ENCODE measurements around the gene OBSCN. TPM values are rescaled to one million over a fixed set of nuclear protein-coding genes. Genes with fewer than 3 reads are reported as not detected.

The OBSCN gene
- total RNA-seq, 2 donors from 2014 or later: 194 to 201 TPM

DNA sequence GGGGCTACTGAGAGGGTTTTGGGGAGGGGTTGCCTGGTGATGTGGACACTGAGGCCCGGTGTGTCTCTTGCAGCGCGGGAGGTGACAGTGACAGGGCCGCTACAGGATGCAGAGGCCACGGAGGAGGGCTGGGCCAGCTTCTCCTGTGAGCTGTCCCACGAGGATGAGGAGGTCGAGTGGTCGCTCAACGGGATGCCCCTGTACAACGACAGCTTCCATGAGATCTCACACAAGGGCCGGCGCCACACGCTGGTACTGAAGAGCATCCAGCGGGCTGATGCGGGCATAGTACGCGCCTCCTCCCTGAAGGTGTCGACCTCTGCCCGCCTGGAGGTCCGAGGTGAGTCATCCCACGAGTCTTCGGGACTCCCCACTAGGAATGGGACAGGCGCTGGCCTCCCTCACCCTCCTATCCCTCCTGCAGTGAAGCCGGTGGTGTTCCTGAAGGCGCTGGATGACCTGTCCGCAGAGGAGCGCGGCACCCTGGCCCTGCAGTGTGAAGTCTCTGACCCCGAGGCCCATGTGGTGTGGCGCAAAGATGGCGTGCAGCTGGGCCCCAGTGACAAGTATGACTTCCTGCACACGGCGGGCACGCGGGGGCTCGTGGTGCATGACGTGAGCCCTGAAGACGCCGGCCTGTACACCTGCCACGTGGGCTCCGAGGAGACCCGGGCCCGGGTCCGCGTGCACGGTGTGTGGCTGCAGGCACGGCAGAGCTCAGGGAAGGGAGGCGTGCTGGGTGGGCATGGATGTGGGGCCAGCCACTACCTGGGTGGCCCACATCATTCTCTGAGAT lies 72.5 kb downstream of the OBSCN start:
- intact Hi-C loops (cut with DNase I): no loop called here
- ATAC-seq: no peak
- DNase-seq: peak; percentile 14

DNA sequence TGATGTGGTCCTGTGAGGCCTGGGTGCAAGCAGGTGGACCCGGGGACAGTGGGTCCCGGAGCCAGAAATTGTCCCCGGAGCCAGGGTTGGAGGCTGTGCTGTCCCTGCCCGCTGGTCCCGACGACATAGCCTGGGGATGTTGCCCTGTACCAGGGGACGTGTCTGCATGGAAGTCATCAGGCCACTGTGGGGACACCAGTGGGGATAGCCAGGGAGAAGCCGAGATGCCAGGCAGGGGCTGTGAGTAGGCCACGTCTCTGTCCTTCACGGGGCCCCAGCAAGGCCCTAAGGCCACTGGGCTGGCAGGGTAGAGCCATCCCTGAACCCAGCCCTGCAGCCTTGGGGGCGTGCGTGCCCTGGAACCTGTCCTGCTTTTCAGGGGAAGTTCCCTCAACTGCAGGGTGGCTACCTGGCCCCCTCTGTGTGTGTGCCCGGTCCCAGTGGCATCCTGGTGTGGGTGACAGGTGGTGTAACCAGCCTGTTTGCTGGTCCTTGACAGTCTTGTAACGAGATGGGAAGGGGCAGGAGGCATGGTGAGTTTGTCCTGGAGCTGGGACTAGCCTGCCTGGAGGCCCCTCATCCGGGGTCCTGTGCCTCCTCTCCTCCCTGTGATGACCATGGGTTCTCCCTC lies 73.2 kb downstream of the OBSCN start:
- DNase-seq (peak; percentile 23), ATAC-seq (no peak)
- intact Hi-C loops (cut with DNase I): no loop called here

DNA sequence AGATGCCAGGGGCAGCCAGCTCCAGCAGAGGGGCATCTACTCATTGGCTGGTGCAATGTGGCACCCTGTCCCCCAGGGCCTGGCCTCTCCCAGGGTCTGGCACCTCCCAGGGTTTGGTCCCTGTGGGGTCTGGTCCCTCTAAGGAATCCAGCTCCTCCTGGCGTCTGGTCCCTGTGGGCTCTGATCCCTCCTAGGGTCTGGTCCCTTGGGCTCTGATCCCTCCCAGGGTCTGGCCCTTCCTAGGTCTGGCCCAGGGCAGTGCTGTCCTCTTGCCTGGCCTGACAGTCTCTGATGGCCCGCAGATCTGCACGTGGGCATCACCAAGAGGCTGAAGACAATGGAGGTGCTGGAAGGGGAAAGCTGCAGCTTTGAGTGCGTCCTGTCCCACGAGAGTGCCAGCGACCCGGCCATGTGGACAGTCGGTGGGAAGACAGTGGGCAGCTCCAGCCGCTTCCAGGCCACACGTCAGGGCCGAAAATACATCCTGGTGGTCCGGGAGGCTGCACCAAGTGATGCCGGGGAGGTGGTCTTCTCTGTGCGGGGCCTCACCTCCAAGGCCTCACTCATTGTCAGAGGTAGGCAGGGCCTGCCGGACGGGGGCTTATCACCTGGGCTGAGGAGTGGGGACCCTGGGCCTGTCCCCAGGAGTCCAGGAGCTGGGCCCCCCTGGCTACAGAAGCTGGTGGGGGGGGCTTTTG lies 73.9 kb downstream of the OBSCN start:
- ATAC-seq (no peak), DNase-seq (peak; percentile 18)
- intact Hi-C loops (cut with DNase I): no loop called here

DNA sequence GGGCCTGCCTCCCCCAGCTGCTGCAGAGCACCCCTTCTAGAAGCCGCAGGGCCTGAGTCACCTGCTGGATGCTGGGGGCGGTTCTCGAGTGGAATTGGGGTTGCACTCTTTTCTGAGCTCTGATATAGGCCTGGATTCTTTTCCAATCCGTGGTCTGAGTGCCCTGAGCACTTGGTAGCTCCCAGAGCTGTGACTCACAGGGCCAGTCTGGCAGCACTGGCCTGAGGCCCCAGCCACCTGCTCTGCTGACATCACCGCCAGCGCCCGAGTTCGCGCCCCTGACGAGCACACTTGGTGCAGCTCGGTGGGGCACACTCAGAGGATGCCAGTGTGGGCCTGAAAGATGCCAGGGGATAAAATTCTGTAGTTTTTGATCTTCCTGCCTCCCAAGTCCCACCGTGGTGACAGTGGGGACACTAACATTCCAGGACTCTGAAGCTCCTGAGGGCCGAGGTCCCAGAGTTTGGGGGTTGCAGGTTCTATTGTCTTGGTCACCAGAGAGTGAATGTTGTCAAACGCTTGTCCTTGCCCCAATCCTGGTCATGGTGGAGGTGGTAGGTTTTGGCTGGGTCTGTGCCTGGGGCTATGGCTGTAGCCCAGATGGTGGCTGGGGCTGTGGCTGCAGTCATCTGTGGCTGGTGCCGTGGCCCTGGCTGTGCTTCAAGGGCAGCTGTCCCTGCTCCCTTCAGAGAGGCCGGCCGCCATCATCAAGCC lies 74.6 kb downstream of the OBSCN start:
- ATAC-seq (peak in 1 of 2 donors; percentile 68), DNase-seq (peak; percentile 40)
- intact Hi-C loops (cut with DNase I): no loop called here

DNA sequence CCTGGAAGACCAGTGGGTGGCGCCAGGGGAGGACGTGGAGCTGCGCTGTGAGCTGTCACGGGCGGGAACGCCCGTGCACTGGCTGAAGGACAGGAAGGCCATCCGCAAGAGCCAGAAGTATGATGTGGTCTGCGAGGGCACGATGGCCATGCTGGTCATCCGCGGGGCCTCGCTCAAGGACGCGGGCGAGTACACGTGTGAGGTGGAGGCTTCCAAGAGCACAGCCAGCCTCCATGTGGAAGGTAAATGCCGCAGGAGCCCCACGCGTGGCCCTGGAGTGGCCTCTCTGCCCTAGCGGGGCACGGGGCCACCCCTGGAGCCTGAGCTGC lies 75.2 kb downstream of the OBSCN start:
- DNase-seq (peak; percentile 24), ATAC-seq (no peak)
- intact Hi-C loops (cut with DNase I): no loop called here

DNA sequence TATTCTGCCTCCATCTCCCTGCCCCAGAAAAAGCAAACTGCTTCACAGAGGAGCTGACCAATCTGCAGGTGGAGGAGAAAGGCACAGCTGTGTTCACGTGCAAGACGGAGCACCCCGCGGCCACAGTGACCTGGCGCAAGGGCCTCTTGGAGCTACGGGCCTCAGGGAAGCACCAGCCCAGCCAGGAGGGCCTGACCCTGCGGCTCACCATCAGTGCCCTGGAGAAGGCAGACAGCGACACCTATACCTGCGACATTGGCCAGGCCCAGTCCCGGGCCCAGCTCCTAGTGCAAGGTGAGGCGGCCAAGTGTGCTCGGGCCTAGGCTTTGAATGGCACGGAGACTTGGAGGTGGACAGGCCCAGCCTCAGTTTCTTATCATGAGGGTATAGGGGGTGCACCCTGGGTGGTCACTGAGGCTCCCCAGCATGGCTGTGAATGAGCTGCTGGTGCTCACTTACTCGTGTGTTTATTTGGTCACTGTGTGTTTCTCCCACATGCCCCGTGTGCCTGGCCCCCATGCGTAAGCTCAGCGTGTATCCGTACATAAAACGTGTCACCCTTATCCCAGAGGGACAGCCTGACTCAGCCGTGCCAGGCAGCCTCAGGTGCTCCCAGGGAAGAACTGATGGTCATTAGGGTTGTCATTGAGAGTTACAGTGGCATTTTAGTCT lies 75.8 kb downstream of the OBSCN start:
- ATAC-seq: no peak
- DNase-seq: peak; percentile 9
- intact Hi-C loops (cut with DNase I): no loop called here

DNA sequence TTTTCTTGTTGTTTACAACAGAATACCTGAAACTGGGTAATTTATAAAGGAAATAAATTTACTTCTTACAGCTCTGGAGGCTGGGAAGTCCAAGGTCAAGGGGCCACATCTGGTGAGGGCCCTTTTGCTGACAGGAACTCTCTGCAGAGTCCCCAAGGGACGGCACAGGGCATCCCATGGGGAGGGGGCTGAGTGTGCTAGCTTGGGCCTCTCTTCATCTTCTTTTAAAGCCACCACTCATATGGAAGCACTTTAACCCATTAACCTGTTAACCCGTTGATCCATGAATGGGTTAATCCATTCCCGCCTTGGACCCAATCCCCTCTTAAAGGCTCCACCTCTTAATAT lies 76.3 kb downstream of the OBSCN start:
- intact Hi-C loops (cut with DNase I): no loop called here
- DNase-seq: no peak
- ATAC-seq: no peak

DNA sequence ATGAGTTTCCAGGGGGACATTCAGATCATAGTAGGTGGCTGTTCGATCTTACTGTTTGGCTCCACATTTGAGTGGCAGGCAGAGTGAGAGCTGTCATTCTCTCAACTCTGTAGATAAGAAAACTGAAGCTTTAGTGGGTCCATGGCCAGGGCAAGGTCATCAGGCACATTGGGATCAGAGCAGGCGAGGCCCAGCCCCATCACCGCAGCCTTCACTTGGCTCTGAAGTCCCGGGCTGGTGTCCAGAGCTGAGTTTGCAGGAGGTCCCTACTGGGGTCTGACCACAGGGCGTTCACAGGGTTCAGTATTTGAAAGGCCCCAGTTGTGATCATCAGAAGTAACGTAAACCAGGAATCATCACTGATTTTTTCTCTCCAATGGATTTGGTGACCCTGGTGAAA lies 76.7 kb downstream of the OBSCN start:
- intact Hi-C loops (cut with DNase I): no loop called here
- ATAC-seq (no peak), DNase-seq (peak; percentile 12)

DNA sequence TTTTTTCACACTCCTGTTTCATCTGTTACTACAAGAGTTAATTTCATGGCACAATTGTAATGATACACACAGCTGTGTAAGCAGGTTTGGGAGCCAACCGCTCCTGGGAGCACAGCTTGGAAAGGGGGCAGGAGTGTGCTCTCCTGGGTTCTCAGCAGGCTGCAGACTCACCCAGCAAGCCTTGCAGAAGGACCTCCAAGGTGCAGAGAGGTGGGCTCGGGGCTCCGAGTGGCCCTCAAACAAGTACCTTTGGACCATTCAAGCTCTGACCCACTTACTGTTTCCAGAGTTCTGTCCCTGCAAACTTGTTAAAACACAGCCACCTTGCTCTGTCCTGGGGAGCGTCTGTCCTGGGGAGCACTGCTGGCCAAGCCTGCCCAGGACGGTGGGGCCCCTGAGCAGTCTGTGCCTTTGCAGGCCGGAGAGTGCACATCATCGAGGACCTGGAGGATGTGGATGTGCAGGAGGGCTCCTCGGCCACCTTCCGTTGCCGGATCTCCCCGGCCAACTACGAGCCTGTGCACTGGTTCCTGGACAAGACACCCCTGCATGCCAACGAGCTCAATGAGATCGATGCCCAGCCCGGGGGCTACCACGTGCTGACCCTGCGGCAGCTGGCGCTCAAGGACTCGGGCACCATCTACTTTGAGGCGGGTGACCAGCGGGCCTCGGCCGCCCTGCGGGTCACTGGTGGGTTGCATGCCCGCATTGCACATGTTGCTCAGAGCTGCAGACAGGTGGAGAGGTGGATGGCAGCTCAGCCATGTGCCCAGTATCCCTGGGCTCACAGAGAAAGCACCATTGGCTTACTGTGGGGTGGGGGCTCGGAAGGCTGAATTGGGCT lies 78.0 kb downstream of the OBSCN start:
- ATAC-seq: no peak
- intact Hi-C loops (cut with DNase I): no loop called here
- DNase-seq: no peak

DNA sequence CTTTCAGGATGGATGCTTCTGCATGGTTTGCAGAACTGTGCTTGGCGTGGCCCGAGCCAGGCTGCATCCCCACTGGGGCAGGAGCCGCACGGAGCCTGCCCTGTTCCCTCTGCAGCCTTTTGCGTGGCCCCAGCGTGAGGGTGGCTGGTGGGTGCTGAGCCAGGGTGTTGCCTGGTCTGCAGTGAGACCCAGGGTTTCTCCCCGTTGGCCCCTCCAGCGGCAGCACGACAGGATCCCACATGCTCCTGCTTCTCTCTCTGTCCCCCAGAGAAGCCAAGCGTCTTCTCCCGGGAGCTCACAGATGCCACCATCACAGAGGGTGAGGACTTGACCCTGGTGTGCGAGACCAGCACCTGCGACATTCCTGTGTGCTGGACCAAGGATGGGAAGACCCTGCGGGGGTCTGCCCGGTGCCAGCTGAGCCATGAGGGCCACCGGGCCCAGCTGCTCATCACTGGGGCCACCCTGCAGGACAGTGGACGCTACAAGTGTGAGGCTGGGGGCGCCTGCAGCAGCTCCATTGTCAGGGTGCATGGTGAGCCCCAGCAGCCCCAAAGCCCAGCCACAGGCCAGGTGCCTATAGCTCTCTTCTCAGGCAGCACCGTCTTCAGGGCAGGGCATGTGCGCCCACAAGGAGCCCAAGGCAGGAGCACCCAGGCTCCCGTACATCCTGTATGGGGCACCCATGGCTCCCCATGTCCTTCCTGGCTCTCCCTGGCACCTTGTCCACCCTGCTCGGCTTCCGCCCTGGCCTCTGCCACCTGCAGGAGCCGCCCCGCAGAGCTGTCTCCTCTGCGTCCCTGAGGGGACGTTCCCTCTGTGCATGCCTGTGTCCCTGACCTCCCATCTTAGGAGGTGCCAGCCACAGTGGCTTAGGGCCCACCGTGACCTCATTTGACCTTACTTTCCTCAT lies 78.9 kb downstream of the OBSCN start:
- intact Hi-C loops (cut with DNase I): no loop called here
- DNase-seq (peak; percentile 8), ATAC-seq (no peak)

DNA sequence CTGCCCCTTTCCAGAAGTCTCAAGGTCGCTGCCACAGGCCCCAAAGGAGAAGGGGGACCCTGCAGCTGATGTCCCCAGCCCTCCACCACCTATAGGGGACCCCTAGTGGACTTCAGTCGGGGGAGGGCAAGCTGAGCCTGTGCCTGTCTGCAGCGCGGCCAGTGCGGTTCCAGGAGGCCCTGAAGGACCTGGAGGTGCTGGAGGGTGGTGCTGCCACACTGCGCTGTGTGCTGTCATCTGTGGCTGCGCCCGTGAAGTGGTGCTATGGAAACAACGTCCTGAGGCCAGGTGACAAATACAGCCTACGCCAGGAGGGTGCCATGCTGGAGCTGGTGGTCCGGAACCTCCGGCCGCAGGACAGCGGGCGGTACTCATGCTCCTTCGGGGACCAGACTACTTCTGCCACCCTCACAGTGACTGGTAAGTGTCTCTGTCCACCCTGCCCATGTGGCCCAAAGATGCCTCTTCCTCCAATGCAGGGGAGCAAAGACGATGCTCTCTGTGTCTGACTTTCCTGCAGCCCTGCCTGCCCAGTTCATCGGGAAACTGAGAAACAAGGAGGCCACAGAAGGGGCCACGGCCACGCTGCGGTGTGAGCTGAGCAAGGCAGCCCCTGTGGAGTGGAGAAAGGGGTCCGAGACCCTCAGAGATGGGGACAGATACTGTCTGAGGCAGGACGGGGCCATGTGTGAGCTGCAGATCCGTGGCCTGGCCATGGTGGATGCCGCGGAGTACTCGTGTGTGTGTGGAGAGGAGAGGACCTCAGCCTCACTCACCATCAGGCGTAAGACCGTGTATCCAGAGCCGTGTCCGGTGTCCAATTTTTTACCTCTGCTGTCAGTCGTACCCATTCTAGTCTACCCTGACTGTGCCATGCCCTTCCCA lies 79.9 kb downstream of the OBSCN start:
- DNase-seq (peak; percentile 12), ATAC-seq (no peak)
- intact Hi-C loops (cut with DNase I): no loop called here

DNA sequence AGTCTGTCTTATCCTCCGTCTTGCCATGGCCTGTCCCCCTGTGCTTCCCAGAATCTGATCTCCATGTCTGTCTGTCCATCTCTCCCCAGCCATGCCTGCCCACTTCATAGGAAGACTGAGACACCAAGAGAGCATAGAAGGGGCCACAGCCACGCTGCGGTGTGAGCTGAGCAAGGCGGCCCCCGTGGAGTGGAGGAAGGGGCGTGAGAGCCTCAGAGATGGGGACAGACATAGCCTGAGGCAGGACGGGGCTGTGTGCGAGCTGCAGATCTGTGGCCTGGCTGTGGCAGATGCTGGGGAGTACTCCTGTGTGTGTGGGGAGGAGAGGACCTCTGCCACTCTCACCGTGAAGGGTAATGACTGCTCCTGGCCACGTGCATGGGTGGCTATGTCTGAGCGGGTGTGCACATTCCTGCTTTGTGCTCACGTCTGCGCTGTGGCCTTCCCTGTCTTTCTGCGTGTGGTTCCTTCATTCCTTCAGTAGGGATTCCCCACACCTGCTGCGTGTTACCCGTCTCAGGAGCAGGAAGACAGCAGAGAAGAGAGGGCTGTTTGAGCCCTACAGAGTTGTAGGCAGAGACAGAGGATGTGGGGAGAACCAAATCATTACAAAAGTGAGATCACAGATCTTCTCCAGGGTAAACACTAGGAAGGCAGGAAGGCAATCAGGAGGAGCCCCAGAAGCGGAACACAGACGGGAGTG lies 80.8 kb downstream of the OBSCN start:
- no peak for ATAC-seq

DNA sequence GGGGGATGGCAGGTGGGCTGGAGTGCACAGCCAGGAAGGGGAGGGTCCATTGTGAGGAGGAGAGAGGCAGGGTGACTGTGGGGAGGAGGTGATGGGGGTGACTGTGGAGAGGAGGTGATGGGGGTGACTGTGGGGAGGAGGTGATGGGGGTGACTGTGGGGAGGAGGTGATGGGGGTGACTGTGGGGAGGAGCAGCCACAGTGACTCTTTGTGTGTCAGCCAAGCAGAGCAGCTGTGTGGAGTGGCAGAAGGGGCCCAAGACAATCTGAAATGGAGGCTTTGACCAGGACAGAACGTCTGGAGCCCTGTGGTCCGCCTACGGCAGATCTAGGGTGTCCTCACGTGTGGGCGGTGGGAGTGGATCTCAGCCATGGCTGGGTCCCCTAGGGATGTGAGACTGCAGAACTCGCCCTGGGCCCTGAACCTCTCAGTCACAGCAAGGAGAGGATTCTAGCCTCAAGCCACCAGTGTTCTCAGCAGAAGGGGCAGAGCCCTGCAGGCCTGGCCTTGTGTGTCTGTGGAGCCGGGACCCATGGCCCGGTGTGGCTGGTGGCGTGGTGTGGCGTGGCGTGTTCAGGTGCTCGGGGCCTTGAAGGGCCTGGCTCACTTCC lies 81.5 kb downstream of the OBSCN start:
- DNase-seq (peak; percentile 17), ATAC-seq (no peak)
- intact Hi-C loops (cut with DNase I): no loop called here

More for the DNA sequence above, 80.8 kb downstream of the OBSCN start:
- intact Hi-C loops (cut with DNase I): no loop called here
- DNase-seq: peak; percentile 3

DNA sequence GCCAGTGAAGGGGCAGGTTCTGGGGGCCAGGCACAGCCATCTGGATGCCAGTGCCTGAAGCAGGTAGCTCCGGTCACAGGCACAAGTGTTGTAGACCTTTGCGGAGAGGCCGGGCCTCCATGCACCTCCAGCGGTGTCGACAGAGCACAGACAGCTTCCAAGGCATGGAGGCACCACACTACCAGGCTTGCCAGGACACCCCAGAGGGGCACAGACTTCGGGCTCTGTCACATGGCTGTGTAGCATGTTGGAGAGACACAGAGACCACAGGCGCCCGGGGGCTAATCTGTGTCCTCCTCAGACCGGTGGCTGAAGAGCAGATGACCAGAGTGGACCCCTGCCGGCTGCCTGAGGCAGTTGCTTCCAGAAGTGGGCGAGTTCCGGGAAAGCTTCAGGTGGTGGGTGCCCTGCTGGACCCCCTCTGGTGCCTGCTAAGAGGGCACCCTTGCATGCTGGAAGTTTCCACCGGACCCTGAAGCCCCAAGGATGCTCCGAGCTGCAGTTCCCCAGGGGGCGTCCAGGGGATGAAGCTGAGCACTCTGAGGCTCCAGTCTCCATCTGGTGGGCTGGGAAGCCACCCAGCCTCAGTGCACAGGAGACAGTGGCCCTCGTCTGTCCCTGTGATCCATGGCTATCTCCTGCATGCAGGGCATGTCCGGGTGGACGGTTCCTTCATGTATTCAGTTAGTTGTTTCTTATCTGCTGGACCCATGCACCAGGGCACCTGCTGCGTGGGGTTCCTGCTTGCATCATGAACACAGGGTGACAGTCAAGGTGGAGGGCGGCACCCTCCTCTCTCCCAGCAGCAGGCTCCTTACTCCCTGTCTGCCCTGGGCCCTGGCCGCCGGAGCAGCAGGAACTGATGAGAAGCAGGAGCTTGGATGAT lies 82.4 kb downstream of the OBSCN start:
- DNase-seq (peak; percentile 19), ATAC-seq (no peak)
- intact Hi-C loops (cut with DNase I): no loop called here
